CD1c-positive myeloid dendritic cell (primary cell): ENCODE data around the gene KRABD2.
"Not testable (repeated sequence)": the region's sequence is repeated elsewhere in the genome, so short reads cannot be mapped to it uniquely, and the experiment has no call there.

Experiments
- DNase-seq: peaks from one replicate; pipeline ENCODE4 v3.0.0-alpha.2; 2016; ENCODE audit errors: extremely low spot score

KRABD2 gene

GRCh38 chr17:8376271-8377067 is at the start of gene KRABD2:
TSS of gene KRABD2 (minus strand) at chr17:8376704.
- DNase-seq: peak; percentile 90

- no peak for DNase-seq
These were observed 45.1 kb upstream of the KRABD2 start for GRCh38 chr17:8421571-8421970.

DNA sequence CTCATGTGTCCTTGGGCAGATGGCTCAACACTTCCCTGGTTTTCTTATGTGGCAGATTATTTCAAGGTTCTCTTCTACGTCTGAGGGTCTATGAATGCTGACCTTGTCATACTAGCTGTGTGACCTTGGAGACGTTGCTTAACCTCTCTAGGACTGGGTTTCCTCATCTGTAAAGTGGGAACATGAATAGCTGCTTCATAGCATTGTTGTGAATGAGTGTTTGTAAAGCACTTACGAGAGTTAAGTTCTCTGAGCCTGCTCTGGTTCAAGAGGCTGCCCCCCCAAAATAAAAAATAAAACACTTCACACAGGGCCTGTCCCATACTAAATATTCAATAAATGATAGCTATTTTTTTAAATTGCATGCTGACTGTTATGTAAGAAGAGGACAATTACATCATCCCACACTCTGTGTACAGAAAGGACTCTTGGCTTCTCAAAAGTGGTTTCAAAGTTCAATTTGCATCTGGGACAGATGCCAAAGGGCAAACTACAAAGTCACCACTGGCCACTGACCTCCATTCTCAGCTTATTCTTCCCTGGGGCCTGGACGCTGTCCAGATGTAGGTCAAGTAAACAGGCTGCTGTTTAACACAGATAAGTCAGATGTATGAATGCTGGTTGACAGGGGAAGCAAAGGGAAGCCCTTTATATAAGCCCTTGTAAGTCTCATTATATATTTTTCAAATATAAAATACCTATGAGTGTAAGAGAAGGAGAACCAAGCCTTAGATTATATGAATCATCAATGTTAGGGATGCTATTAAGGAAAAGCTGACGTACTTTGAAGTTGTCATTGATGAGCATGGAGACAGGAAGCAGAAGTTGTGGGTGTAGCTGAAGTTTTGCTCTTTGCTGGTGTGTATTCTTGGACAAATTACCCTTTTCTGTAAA is 43.8 kb upstream of the KRABD2 start:
- DNase-seq: peak; percentile 82

DNA sequence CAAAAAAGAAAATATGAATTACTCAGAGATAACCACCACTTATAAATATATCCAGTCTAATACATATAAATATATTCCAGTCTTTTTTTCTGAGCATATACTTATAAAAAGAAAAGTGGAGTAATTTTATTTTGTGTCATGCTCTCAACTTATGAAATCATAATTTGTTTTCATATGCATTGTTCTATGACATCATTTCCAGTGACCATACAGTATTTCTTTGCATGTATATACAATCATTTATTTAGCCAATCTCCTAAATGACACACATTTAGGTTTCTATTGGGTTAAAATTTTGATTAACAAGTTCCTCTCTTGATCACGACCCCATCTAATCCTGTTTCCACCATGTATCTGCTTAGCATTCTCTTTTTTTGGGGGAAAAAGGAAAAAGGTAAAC is 42.8 kb upstream of the KRABD2 start:
- no peak for DNase-seq

- DNase-seq: no peak
These were observed 42.0 kb upstream of the KRABD2 start for GRCh38 chr17:8418471-8418870.

GRCh38 chr17:8417806-8418205 is 41.3 kb upstream of the KRABD2 start:
- peak; percentile 91 for DNase-seq

DNA sequence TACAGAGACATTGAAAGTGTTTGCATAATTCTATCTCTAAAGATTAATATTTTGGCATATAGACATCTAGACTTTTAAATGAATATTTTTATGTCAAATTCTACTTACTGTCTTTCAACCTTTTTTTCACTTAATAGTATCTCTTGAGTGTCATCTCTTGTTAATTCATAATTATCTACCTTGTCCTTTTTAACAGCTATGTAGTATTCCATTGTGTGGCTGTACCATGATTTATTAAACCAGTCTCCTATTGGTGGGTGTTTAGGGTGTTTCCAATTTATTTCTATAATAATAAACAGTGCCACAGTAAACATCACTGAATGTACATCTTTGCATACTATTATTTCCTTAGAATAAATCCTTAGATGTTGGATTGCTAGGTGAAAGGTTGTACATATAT is 37.4 kb upstream of the KRABD2 start:
- DNase-seq: no peak

- no peak for DNase-seq
These were observed 36.8 kb upstream of the KRABD2 start for GRCh38 chr17:8413328-8413727.

DNA sequence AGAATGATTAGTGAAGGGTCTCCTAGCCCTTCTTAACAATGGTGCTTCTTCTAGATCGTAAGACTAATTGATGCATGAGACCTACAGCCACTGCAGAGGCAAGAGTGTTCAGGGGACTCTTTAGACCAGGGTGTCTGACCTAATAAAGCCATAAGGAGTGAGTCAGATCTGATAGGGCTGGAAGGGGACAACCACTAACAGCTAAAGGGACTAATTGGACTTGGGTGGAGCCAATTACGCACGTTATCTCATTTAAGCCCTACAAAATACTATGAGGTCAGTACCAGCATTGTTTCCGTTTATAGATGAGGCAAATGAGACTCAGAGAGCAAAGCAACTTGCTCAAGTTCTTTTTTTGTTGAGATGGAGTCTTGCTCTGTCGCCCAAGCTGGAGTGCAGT is 35.6 kb upstream of the KRABD2 start:
- DNase-seq: no peak

DNA sequence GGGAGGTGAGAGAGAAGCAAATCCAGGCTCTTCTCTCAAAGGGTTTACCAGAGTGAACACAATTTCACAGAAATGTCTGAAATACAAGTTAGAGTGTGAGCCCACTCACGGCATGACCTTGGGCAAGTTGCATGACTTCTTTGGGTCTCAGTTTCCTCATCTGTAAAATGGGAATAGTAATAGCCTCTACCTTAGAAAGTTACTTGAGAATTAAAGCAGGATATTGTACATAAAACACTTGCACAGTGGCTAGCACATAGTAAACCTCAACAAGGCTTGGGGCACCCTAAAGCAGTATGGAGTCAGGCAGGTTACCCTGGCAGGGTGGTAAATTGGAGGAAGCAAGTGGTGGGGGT is 34.4 kb upstream of the KRABD2 start:
- no peak for DNase-seq

DNA sequence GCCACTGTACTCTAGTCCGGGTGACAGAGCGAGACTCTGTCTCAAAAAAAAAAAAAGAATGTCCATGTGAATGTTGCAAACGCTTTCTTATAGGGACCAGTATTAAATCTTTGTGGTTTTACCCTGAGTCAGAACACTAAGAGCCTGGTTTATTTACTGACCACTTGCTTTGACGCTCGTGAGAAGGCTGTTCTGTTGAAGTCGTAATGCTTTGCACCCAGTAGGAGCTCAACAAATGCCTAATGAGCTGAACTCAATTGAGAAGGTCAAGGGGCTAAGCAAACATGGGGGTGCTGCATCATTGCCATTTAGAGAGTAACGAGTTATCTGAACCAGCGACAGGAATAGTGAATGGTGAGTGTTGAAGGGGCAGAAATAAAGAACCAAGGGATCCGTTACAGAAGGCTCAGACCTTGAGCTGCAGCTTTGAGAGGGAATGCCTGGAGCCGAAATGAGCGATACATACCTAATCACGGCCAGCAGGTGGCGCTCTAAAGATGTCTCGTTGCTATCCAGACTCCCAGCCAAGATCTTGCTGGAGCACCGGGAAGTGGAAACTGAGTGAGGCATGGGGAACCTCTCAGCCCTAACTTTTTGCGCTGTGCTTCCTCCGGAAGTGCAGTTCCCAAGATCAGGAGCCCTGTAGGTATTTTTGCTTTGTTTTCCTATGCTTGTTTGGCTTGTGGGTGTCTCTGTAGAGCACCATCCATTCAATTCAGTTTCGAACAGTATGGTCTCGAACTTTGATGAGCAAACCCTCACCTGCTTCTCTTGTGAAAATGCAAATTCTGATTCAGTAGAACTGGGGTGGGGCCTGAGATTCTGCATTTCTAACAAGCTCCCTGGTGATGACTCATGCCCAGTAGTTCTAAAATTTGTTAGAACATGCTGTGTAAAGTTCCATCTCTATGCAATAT is 33.7 kb upstream of the KRABD2 start:
- DNase-seq: peak; percentile 95

DNA sequence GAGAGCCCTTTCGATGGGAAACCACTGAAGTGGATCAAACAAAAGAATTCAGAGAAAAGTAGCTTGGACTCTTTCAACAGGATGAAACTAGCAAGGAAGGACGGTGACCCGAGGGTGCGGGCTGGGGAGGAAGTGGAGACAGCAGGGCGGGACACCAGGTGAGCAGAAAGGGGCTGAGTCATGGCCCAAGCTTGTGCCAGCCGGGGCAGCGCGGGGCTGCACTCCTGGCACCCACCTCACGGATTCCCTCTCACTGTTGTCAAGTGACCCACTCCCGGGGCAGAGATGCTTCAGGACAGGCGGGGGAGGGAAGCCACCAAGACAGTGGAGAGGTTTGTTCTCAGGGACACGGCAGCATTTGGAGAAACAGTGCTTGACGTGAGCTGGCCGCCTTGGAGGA is 31.9 kb upstream of the KRABD2 start:
- DNase-seq: no peak

GRCh38 chr17:8406174-8406573 is 29.7 kb upstream of the KRABD2 start:
- DNase-seq: no peak

- no peak for DNase-seq
These were observed 29.1 kb upstream of the KRABD2 start for GRCh38 chr17:8405499-8406016.

DNA sequence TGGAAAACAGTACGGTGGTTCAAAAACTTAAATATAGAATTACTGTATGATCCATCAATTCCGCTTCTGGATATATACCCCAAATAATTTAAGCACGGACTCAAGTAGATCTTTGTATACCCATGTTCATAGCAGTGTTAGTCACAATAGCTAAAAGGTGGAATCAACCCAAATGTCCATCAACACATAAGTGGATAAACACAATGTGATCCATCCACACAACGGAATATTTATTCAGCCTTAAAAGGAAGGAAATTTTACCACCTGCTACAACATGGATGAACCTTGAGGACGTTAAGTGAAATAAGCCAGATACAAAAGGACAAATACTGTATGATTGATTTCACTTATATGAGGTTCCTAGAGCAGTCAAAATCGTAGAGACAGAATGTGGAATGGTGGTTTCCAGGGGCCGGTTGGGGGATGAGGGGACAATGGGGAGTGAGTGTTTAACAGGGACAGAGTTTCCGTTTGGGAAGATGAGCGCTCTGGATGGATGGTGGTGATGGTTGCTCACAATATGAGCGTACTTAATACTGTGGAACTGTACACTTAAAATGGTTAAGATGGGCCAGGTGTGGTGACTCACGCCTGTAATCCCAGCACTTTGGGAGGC is 26.5 kb upstream of the KRABD2 start:
- no peak for DNase-seq

DNA sequence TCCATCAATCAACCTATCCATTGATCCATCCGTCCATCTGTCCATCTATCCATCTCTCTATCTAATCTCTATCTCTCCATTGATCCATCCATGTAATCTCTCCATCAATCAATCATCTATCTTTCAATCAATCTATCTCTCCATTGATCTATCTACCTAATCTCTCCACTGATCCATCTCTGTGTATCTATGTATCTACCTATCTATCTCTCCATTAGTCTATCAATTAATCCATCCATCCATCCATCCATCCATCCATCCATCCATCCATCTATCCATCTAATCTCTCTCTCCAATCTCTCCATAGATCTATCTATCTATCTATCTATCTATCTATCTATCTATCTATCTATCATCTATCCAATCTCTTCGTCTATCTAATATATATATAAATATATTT is 24.6 kb upstream of the KRABD2 start:
- DNase-seq: no peak

GRCh38 chr17:8398980-8399379 is 22.5 kb upstream of the KRABD2 start:
- no peak for DNase-seq

DNA sequence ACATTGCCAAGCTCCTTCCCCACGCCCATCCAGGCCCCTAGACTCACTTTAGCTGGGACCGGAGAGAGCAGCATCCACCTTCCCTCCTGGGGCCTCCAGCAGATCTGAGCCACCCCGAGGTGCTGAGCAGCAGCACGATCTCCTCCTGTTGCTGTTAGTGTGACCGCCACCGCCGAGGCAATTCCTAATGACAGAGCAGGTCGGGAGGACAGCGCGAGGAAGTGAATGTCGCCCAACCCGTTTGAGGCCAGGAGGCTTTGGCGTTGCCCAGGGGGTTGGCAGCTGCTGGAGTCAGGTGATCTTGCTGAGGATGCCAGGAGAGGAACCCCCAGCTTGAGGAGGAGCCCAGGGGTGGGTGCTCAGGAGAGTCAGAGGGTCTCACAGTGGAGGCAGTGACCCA is 21.1 kb upstream of the KRABD2 start, which contains the start of gene RNF222:
Gene RNF222, minus strand, starts transcription at position 192 of the 400 bp plus-strand sequence. CDS start 4,366 bp downstream, outside the sequence.
- no peak for DNase-seq

DNA sequence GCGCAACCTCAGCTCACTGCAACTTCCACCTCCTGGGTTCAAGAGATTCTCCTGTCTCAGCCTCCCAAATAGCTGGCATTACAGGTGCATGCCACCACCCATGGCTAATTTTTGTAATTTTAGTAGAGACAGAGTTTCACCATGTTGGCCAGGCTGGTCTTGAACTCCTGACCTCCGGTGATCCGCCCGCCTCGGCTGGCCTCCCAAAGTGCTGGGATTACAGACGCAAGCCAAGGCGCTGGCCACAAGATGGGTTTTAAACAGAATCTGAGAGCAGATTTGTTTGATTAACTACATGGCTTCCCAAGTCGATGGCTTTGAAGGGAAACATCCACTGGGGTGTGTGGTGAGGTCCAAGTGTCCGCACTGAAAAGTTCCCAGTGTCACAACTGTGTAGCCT is 18.0 kb upstream of the KRABD2 start:
- not testable (repeated sequence) for DNase-seq

- DNase-seq: no peak
These were observed 17.1 kb upstream of the KRABD2 start for GRCh38 chr17:8393470-8394231.
